HCT116 (cell line): ENCODE measurements around the gene MFN1.

Experiments used
- CTCF ChIP-seq, 3 experiments: fragments of 200-600 bp in 1 of 3; sonication (generic) in 1 of 3; IDR thresholded peaks in 2 of 3; conservative IDR thresholded peaks in 1 of 3; 2 replicates each; pipeline ENCODE4 v1.5.1; 2012 to 2017; ENCODE audit warnings: low read depth in 2 of 3, low read length in 2 of 3, antibody characterized with exemption in 1 of 3, borderline replicate concordance in 1 of 3, control low read depth in 1 of 3, mild to moderate bottlenecking in 1 of 3, mixed read lengths in 1 of 3, mixed run types in 1 of 3, moderate library complexity in 1 of 3; ENCODE audit not compliant: insufficient read depth in 1 of 3
- EGR1 ChIP-seq: IDR thresholded peaks from 2 replicates; pipeline ENCODE4 v1.6.1; 2012; ENCODE audit warnings: low read depth
- ELF1 ChIP-seq: IDR thresholded peaks from 2 replicates; pipeline ENCODE4 v1.6.1; 2012; ENCODE audit warnings: low read depth, borderline replicate concordance
- EZH2 ChIP-seq: fragments of 200-600 bp; sonication (generic); IDR thresholded peaks from 2 replicates; pipeline ENCODE4 v1.6.1; 2017; ENCODE audit warnings: antibody characterized with exemption, mixed run types
- EZH2phosphoT487 ChIP-seq: fragments of 200-600 bp; IDR thresholded peaks from 2 replicates; pipeline ENCODE4 v1.6.1; 2018; ENCODE audit warnings: antibody characterized with exemption, borderline replicate concordance
- POLR2A ChIP-seq: IDR thresholded peaks from 2 replicates; pipeline ENCODE4 v1.7.0; 2011; ENCODE audit warnings: borderline replicate concordance; ENCODE audit not compliant: insufficient read depth, insufficient read length; ENCODE audit errors: extremely low read depth
- POLR2AphosphoS5 ChIP-seq: IDR thresholded peaks from 2 replicates; pipeline ENCODE4 v1.6.1; 2011; ENCODE audit warnings: mild to moderate bottlenecking, low read depth, low read length, moderate library complexity
- REST ChIP-seq: IDR thresholded peaks from 2 replicates; pipeline ENCODE4 v1.6.1; 2012; ENCODE audit warnings: low read depth
- SP1 ChIP-seq: IDR thresholded peaks from 2 replicates; pipeline ENCODE4 v1.6.1; 2012; ENCODE audit warnings: low read depth
- TCF7L2 ChIP-seq: IDR thresholded peaks from 2 replicates; pipeline ENCODE4 v1.7.0; 2011; ENCODE audit warnings: borderline replicate concordance, inconsistent platforms; ENCODE audit not compliant: insufficient read depth, insufficient read length; ENCODE audit errors: extremely low read depth
- TF ChIP-seq, protein P1 (sequence below): IDR thresholded peaks from 2 replicates; pipeline ENCODE4 v1.6.1; 2011; ENCODE audit warnings: mild to moderate bottlenecking, low read length, moderate library complexity; ENCODE audit not compliant: insufficient replicate concordance; ENCODE audit errors: extremely low read depth
- TF ChIP-seq, protein P2 (sequence below): IDR thresholded peaks from 2 replicates; pipeline ENCODE4 v1.6.1; 2012

- TF ChIP-seq CTCF (IDR thresholded peaks at IDR 0.05 in 2 of 3, conservative IDR thresholded peaks at IDR 0.05 in 1 of 3; ENCODE audit: borderline replicate concordance in 1 of 3, insufficient read depth in 1 of 3, low read depth in 2 of 3, low read length in 2 of 3), result no peak
- TF ChIP-seq POLR2A, result no peak
- TF ChIP-seq, protein P1, sequence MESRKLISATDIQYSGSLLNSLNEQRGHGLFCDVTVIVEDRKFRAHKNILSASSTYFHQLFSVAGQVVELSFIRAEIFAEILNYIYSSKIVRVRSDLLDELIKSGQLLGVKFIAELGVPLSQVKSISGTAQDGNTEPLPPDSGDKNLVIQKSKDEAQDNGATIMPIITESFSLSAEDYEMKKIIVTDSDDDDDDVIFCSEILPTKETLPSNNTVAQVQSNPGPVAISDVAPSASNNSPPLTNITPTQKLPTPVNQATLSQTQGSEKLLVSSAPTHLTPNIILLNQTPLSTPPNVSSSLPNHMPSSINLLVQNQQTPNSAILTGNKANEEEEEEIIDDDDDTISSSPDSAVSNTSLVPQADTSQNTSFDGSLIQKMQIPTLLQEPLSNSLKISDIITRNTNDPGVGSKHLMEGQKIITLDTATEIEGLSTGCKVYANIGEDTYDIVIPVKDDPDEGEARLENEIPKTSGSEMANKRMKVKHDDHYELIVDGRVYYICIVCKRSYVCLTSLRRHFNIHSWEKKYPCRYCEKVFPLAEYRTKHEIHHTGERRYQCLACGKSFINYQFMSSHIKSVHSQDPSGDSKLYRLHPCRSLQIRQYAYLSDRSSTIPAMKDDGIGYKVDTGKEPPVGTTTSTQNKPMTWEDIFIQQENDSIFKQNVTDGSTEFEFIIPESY, result no peak
- no peak for TF ChIP-seq EZH2
- no peak for TF ChIP-seq REST
- no peak for TF ChIP-seq ELF1
- TF ChIP-seq, protein P2, sequence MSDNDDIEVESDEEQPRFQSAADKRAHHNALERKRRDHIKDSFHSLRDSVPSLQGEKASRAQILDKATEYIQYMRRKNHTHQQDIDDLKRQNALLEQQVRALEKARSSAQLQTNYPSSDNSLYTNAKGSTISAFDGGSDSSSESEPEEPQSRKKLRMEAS, result no peak
- TF ChIP-seq SP1, result no peak
- TF ChIP-seq EZH2phosphoT487, result no peak
- no peak for TF ChIP-seq TCF7L2
- no peak for TF ChIP-seq POLR2AphosphoS5
- no peak for TF ChIP-seq EGR1
Observed at GRCh38 chr3:179301645-179302044, 45.9 kb upstream of the MFN1 start.
